Stimulated activated CD4-positive, alpha-beta T cell treated with anti-CD3 and anti-CD28 coated beads, Interleukin-1b, Interleukin-23, amount 100 ng/mL, for 1 hour (primary cell): ENCODE data around the gene FAM168A.
"Not testable (repeated sequence)": the region's sequence is repeated elsewhere in the genome, so short reads cannot be mapped to it uniquely, and the experiment has no call there.

ENCODE experiments used
- DNase-seq, 2 donors: peaks; one replicate each; pipeline ENCODE4 v3.0.0-alpha.2; 2020; ENCODE audit warnings: low read depth in 2 of 2

Gene FAM168A

DNA sequence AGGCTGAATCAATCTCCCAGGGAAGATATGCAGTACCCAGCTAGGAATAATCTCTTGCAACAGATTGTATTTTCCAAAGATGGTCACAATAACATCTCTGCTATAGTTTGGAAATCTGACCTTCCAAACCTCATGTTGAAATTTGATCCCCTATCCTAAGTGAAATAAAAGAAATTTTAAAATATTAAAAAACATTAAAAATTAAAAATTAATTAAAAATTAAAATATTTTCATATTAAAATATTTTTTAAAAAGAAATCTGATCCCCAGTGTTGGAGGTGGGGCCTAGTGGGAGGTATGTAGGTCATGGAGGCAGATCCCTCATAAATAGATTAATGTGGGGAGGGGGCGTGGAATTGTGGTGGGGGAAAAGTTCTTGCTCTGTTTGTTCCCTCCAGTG is 79.7 kb downstream of the FAM168A start:
- DNase-seq: no peak

DNA sequence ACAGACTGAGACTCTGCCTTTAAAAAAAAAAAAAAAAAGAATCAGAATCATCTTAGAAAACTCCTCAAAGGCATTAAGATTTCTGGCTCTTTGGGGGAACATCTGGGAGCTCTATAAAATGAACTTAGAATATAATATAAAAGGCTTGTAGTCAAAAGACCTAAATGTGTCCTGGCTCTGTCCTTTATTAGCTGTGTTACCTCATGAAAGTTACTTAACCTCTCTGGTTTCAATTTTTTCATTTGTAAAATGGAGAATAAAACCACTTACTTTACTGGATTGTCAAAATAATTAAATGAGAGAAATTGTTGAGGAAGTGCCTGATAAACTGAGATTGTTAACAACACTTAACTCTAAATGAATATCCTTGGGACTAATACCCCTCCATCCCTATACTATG is 81.8 kb downstream of the FAM168A start:
- DNase-seq: no peak

DNA sequence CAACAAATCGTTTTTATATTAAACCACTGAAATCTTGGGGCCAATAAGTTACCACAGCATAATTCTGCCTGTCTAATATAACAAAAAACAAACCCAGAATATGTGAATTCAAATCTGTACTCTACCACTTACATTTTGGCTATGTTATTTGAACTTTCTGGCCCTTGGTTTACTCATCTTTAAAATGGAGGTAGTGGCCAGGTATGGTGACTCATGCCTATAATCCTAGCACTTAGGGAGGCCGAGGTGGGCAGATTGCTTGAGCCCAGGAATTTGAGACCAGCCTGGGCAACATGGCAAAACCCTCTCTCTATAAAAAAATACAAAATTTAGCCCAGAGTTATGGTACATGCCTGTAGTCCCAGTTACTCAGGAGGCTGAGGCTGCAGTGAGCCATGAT is 84.2 kb downstream of the FAM168A start:
- DNase-seq: no peak

DNA sequence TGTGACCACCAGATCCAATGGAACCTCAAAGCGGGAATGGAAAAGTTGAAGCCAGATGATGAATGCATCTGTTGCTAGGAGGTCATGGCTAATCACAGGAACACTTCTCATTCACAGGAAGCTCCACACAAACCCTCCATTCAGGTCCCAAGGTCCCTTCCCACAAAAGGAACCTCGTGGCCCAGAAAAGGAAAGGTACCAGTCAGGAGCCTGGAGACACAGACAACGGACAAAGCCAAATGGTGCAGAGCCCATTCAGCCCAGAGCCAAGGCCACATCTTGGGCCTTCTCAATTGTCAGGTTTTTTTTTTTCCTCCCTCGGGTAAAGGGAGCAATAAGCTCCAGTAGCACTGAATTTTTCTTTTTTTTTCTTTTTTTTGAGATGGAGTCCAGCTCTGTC is 87.0 kb downstream of the FAM168A start:
- DNase-seq: no peak

- DNase-seq: no peak
Observed at GRCh38 chr11:73510106-73510505, 87.8 kb downstream of the FAM168A start.

DNA sequence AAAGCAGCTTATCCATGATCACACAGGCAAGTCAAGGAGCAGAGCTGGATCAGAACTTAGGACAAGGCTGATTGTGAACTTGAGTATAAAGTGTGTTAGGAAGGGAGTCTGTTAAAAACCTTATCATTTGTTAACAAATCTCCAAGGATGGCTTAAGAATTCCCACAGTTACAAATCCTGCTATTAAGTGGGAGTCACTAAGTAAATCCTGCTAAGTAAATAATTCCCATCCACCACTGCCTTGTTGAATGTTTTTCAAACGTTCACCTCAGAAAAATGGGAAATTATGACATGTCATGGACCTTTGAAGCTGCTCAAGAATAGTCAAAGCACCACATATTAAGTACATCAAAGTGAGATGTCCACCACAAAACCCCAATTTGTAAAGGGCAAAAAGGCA is 88.7 kb downstream of the FAM168A start:
- no peak for DNase-seq

- no peak for DNase-seq
Observed at GRCh38 chr11:73508243-73509176, 89.4 kb downstream of the FAM168A start.

DNA sequence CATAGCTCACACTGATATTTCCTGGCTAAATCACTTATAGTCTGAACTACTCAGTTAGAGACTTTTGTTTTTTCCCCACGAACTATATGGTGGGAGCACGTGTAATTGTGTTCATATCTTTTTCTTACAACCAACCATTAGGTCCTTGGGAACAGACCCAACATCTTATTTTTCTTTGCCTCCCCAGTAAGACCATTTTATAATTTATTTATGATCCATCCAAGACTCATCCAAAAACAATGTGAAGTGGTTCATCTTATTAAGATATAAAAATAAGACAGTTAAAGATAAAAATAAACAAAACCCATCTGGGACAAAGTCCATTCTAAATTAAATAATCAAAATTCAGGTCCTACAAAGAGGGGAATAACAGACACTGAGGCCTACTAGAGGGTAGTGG is 90.8 kb downstream of the FAM168A start:
- no peak for DNase-seq

- DNase-seq: no peak
Observed at GRCh38 chr11:73506038-73506437, 91.9 kb downstream of the FAM168A start.

GRCh38 chr11:73498343-73498742 is 99.6 kb downstream of the FAM168A start:
- DNase-seq: no peak

GRCh38 chr11:73496134-73496533 is 101.8 kb downstream of the FAM168A start:
- DNase-seq: no peak

DNA sequence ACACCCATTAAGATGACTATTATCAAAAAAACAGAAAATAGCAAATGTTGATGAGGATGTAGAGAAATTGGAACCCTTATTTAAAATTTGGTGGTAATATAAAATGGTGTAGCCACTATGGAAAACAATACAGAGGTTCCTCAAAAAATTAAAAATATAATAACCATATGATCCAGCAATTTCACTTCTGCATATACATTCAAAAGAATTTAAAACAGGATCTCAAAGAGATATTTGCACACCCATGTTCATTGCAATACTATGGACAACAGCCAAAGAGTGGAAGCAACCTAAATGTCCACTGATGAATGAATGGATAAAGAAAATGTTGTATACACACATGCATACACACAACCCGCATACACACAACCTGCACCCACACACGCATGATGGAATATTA is 102.2 kb downstream of the FAM168A start:
- DNase-seq: no peak

DNA sequence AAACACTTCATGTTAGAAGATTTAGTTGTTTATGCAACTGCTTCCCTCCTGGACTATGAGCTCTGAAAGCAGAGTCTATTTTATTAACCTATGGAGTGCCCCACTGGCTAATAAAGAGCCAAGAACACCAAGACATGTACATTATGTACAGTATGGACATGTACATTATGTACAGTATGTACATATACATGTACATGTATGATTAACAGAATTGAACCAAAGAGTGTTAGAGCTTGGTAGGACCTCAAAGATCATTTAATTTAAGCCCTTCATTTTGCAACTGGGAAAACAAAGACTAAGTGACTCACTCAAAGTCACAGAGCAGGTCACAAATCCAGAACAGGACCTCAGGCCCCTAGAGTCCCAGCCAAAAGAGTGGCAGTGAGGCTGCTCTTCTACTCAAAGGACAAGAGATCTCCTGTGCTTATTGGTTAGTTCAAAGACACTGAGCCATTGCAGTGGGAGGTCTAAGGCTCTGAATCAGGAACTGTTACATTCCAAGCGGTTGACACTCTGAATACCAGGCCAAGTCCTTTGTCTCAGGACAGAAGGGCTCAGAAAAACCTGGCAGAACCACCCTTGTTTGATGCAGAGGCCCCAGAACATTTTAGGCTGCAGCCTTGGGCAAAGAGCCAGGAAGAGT is 103.8 kb downstream of the FAM168A start:
- no peak for DNase-seq

DNA sequence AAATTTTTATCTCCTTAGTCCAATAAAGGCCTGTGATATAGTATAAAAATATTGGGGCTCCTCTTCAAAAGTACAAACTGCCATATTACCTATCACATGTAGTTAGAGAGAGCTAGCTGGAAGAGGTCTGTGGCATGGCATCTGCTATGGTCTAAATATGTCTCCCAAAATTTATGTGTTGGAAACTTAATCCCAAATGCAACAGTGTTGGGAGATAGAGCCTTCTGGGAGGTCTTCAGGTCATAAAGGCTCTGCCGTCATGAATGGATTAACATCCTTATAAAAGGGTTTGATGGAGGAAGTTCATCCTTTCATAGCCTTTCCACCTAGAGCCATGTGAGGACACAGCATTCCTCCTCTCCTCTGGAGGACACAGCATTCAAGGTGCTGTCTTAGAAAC is 116.3 kb downstream of the FAM168A start:
- DNase-seq: no peak

- DNase-seq: no peak
Observed at GRCh38 chr11:73480677-73481076, 117.2 kb downstream of the FAM168A start.

- no peak for DNase-seq
Observed at GRCh38 chr11:73478737-73479347, 119.1 kb downstream of the FAM168A start.

- DNase-seq: no peak
Observed at GRCh38 chr11:73477518-73477917, 120.4 kb downstream of the FAM168A start.

DNA sequence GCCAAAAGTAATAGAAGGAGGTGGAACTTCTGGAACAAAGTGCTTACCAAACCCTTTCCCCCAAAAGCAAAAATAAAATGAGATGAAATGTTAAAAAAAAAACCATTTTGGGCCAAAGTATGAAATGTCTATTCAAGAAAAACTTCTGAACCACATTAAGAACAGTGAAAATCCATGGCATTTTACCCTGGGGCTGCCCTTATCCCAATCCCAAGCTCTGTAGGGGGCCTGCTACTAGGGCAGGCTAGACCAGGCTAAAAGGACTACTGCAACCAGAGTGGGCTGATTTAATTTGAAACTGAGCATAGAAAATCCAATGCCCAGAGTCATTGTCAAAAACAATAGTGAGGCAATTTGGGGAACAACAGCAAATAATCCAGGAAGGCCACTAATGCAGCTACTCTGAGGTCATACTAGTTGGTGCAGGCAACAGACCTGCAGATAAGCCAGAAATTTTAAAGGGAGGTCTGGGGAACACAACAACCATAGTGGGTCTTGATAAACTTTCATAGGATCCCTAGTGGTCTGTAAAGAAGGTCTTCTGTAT is 122.3 kb downstream of the FAM168A start:
- no peak for DNase-seq

GRCh38 chr11:73473252-73473651 is 124.7 kb downstream of the FAM168A start:
- no peak for DNase-seq

DNA sequence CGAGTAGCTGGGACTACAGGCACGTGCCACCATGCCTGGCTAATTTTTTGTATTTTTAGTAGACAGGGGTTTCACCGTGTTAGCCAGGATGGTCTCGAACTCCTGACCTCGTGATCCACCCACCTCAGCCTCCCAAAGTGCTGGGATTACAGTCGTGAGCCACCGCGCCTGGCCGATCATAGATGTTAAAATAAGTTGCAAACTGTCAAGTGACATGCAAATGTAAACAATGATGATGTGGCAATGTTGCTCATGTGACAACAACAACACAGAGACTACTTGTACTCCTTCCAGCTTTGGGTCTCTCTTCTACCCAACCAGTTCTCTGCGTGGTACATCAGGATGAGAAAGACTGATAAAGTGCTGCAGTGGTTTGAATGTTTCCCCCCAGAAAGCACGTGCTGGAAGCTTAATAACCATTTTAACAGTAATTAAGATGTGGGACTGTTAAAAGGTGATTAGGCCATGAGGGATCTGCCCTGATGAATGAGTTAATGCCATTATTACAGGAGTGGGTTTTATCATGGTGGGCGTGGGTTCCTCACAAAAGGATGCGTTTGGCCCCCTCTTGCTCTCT is 127.8 kb downstream of the FAM168A start:
- DNase-seq: not testable (repeated sequence)

DNA sequence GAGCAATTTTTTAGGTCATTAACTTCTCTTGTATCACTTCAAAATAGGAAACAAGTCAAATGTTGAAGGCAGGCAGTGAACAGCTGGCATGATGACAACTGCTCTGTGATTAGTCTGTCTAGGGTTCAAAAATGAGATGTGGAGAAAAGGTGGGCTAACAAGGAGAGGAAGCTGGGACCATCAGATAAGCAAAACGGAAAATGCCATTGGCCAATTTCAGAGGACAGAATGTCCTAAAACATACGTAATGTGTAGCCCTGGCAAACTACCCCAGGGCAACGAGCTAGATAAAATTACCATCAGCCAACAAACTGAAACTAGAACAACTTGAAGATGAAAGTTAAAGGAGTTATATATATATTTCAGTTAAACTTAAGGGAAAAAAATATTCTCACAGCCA is 128.5 kb downstream of the FAM168A start:
- no peak for DNase-seq

- no peak for DNase-seq
Observed at GRCh38 chr11:73468590-73469161, 129.2 kb downstream of the FAM168A start.
